RWPE1 (cell line): Measurements from ENCODE around the gene ZNF175.

ENCODE experiments used
- CTCF ChIA-PET: fragments of 350-600 bp; sonication (Branson Sonifier 250); formaldehyde crosslinking; extraction: SDS; loops from one replicate; lab custom pipeline; 2021; lab: Yijun Ruan, JAX
- POLR2A ChIA-PET: fragments of 400-600 bp; formaldehyde crosslinking; extraction: SDS; loops from one replicate; lab custom pipeline; 2020; ENCODE audit warnings: antibody characterized with exemption; ENCODE audit not compliant: low non-redundant PET; lab: Yijun Ruan, JAX
- DNase-seq: peaks from one replicate; pipeline ENCODE4 v3.0.0; 2012; ENCODE audit warnings: low spot score
- H3K27ac ChIP-seq: fragments of 450-650 bp; 2 replicates; pipeline ENCODE4 v1.5.1; 2017
- TF ChIP-seq, protein P1 (sequence below): fragments of 450-650 bp; conservative IDR thresholded peaks from 2 replicates; pipeline ENCODE4 v1.5.1; 2017; ENCODE audit warnings: low read depth, mild to moderate bottlenecking

ZNF175 gene

GRCh38 chr19:51570962-51571575 lies at the start of gene ZNF175:
Gene ZNF175, plus strand, starts transcription at chr19:51571283. Its CDS starts 2,047 bp downstream, at chr19:51573330.
- CTCF ChIA-PET = interaction anchor here (0.7 kb wide), 2 partner anchors 23 to 1110 kb away, joined by 5 read pairs; no protein-coding TSS in a partner anchor
- TF ChIP-seq, protein P1, sequence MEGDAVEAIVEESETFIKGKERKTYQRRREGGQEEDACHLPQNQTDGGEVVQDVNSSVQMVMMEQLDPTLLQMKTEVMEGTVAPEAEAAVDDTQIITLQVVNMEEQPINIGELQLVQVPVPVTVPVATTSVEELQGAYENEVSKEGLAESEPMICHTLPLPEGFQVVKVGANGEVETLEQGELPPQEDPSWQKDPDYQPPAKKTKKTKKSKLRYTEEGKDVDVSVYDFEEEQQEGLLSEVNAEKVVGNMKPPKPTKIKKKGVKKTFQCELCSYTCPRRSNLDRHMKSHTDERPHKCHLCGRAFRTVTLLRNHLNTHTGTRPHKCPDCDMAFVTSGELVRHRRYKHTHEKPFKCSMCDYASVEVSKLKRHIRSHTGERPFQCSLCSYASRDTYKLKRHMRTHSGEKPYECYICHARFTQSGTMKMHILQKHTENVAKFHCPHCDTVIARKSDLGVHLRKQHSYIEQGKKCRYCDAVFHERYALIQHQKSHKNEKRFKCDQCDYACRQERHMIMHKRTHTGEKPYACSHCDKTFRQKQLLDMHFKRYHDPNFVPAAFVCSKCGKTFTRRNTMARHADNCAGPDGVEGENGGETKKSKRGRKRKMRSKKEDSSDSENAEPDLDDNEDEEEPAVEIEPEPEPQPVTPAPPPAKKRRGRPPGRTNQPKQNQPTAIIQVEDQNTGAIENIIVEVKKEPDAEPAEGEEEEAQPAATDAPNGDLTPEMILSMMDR = no peak
- H3K27ac ChIP-seq = peak within 1 kb of the TSS; percentile 55
- POLR2A ChIA-PET = interaction anchor here (0.7 kb wide), 3 partner anchors 8 to 78 kb away, joined by 3 to 11 read pairs (median 7); no protein-coding TSS in a partner anchor
- peak; percentile 89 for DNase-seq

GRCh38 chr19:51521357-51521756 lies 49.7 kb upstream of the ZNF175 start:
- no peak for DNase-seq
- ChIA-PET CTCF (no interaction called here), POLR2A (no interaction called here)
- TF ChIP-seq, protein P1 = no peak
- no peak overlapping the region for H3K27ac ChIP-seq

DNA sequence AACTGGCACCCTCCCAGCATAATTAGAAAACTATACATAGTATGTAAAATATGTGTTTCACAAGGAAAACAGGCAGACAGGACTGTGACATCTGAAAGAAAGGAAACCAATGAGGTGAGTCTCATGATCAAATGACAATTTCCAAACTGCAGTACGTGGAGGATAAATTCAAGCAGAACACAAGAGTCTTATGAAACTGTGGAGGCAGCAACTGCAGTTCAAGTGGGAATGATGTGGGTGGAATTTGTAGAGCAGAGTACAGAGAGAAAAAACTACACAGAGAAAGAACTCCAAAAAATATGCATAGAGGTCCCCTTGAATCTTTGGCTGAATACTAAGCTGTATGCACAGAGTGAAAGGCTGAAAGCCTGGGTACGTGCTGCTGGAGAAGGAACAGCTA lies 49.3 kb upstream of the ZNF175 start:
- DNase-seq = no peak
- TF ChIP-seq, protein P1 = no peak
- no peak overlapping the region for H3K27ac ChIP-seq
- CTCF ChIA-PET = no interaction called here
- POLR2A ChIA-PET = no interaction called here

DNA sequence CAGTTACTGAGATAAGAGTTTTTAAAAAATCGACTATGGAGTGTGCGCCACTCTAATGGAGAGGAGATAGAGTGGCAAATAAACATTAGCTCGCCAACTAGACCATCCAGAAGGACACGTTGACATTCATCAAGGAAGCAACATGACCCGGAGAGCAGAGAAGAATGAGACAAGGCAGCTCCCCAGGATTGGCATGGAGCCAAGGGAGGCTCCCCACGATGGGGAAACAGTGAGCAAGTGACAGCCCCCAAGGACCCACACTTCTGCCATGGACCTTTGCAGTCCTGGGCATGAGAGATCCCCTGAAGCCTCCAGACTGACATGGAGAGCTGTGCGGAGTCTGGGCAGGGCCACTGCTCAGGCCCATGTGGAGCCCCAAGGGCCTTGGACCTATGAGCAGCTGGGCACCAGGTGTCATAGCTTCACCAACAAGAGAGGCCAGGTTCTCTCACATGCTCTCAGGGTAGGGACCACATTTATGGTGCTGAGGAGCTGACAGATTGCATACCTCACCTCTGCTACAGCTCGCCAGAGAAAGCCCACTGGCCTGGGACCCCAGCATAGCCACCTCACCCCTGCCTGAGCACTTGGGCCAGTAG lies 46.3 kb upstream of the ZNF175 start:
- CTCF ChIA-PET = interaction anchor here (0.8 kb wide), 1 partner anchor 52 kb away, joined by 3 read pairs; no protein-coding TSS in a partner anchor
- no peak overlapping the region for H3K27ac ChIP-seq
- TF ChIP-seq, protein P1 = no peak
- no peak for DNase-seq
- POLR2A ChIA-PET = no interaction called here

- DNase-seq = no peak
- CTCF ChIA-PET = no interaction called here
- no peak overlapping the region for H3K27ac ChIP-seq
- POLR2A ChIA-PET = no interaction called here
- TF ChIP-seq, protein P1 = no peak
These were observed 45.4 kb upstream of the ZNF175 start for GRCh38 chr19:51525651-51526050.

- no peak for DNase-seq
- TF ChIP-seq, protein P1 = no peak
- CTCF ChIA-PET = no interaction called here
- H3K27ac ChIP-seq = no peak overlapping the region
- POLR2A ChIA-PET = no interaction called here
These were observed 41.8 kb upstream of the ZNF175 start for GRCh38 chr19:51529301-51529700.
